Glutamatergic neuron (in vitro differentiated cells): ENCODE data around the gene CFAP99. TPM values are rescaled to one million over a fixed set of nuclear protein-coding genes. Genes with fewer than 3 reads are reported as not detected.

Experiments
- DNase-seq: peaks from one replicate; pipeline ENCODE4 v3.0.0; 2022
- H3K27ac Mint-ChIP-seq: one replicate; pipeline ENCODE4 v1.8.0; 2020; ENCODE audit warnings: mild to moderate bottlenecking, mixed read lengths, inconsistent platforms; ENCODE audit not compliant: unreplicated experiment
- H3K27me3 Mint-ChIP-seq: one replicate; pipeline ENCODE4 v1.8.0; 2020; ENCODE audit warnings: mild to moderate bottlenecking, moderate library complexity, mixed read lengths, inconsistent platforms; ENCODE audit not compliant: unreplicated experiment
- H3K36me3 Mint-ChIP-seq: one replicate; pipeline ENCODE4 v1.8.0; 2020; ENCODE audit warnings: mild to moderate bottlenecking, mixed read lengths, inconsistent platforms; ENCODE audit not compliant: unreplicated experiment
- H3K4me1 Mint-ChIP-seq: one replicate; pipeline ENCODE4 v1.8.0; 2020; ENCODE audit warnings: mild to moderate bottlenecking, low read depth, mixed read lengths, inconsistent platforms; ENCODE audit not compliant: unreplicated experiment
- H3K4me3 Mint-ChIP-seq: one replicate; pipeline ENCODE4 v1.8.0; 2020; ENCODE audit warnings: mild to moderate bottlenecking, mixed read lengths, inconsistent platforms; ENCODE audit not compliant: unreplicated experiment
- H3K9me3 Mint-ChIP-seq: one replicate; pipeline ENCODE4 v1.8.0; 2020; ENCODE audit warnings: mild to moderate bottlenecking, moderate library complexity, mixed read lengths, inconsistent platforms; ENCODE audit not compliant: unreplicated experiment
- total RNA-seq: library from RNA; stranded (reverse); fragmentation: NEBNext Ultra II Directional; extraction: Animal tissue kit (Norgen Biotek cat#: 25700); gene quantifications from one replicate; pipeline ENCODE4 v1.2.1, GENCODE V29; 2021; ENCODE audit not compliant: unreplicated experiment
- TF ChIP-seq, protein P1 (sequence below): fragments of 200-600 bp; sonication (generic); IDR thresholded peaks from one replicate; pipeline ENCODE4 v1.5.0; 2021; ENCODE audit not compliant: partially characterized antibody, unreplicated experiment

CFAP99 gene
- total RNA-seq, 1 donor from 2014 or later = not detected

DNA sequence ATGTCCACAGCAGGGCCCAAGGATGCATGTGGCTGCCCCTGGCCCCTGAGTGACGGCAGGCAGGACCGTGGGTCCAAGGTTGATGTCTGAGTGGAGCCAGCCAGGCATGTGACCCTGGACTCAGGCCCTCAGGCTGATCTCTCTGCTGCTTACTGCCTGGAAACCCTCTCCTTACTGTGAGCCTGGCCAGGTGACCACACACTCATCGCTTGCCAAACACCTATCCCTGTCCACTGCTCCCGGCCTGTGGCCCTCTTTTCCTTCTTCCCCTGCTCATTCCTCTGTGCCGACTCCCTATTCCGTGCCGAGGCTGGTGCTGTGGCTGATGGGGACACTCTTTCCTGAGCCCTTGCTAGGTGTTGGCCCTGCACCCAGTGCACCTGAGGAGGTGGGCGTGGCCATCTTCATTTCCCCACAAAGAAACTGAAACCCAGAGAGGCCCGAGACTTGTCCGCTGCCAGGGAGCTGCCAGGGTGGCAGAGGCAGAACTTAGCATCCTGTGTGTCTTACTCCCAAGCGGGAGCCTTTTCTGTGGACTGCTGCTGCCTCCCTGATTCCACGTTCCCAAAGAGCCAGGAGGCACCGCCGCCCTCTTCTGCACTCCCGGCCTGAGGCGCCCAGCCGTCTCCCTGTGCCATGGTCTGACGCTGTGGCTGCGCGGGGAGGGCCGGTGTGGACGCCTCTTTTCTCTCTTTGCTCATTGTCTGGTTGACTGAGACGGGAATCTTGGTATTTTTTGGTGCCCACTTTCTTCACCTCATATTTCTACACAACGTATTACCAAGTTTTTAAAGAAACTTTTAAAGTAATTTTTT is 38.9 kb downstream of the CFAP99 start:
- Mint-ChIP-seq H3K4me1 (no peaks in the 10 kb centered on the region), H3K27me3 (peaks cover 1% of the 10 kb centered on the region), H3K36me3 (no peaks in the 10 kb centered on the region), H3K4me3 (no peak overlapping the region), H3K27ac (no peak overlapping the region), H3K9me3 (peaks cover 5% of the 10 kb centered on the region)
- TF ChIP-seq, protein P1, sequence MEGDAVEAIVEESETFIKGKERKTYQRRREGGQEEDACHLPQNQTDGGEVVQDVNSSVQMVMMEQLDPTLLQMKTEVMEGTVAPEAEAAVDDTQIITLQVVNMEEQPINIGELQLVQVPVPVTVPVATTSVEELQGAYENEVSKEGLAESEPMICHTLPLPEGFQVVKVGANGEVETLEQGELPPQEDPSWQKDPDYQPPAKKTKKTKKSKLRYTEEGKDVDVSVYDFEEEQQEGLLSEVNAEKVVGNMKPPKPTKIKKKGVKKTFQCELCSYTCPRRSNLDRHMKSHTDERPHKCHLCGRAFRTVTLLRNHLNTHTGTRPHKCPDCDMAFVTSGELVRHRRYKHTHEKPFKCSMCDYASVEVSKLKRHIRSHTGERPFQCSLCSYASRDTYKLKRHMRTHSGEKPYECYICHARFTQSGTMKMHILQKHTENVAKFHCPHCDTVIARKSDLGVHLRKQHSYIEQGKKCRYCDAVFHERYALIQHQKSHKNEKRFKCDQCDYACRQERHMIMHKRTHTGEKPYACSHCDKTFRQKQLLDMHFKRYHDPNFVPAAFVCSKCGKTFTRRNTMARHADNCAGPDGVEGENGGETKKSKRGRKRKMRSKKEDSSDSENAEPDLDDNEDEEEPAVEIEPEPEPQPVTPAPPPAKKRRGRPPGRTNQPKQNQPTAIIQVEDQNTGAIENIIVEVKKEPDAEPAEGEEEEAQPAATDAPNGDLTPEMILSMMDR = no peak
- no peak for DNase-seq

DNA sequence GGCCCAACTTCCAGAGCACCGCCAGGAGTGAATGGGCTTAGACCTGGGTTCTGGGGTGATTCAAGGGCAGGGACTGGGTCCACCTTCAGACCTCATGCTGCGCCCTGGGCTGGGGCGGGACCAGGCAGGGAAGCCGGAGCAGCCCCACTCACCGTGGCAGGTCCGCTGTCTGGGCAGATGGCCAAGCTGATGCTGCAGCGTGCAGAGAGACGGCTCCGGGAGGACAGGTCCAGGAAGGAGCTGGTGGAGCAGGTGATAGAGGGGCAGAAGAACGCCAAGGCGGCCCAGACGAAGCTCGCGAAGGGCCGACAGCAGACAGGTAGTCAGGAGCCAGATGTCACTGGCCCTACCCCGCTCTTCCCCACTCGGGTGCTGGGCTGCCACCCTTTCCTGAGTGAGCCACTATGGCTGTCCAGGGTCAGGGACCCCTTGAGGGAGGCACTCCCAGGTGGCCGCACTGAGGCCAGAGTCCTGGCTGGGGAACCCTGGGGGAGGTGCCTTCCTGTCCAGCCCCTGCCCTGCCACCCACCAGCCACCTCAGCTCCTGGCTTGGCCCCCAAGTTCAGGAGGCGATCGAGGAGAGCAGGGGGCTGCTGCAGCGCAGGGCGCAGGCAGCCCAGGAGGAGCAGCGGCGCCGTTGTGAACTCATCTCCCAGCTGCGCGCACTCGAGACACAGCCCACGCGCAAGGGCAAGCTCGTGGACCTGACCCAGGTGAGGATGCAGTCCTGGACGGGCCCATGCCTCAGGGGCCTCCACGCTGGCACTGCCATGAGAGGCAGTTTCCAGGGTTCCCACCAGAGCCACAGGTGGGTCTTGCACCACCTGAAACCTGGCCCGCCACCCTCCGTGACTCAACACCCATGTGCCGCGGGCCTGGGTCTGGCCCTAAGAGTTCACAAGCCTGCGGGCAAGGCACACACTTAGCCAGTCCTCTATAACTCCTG is 40.1 kb downstream of the CFAP99 start:
- Mint-ChIP-seq H3K27ac (no peak overlapping the region), H3K36me3 (no peaks in the 10 kb centered on the region), H3K4me3 (no peak overlapping the region), H3K4me1 (no peaks in the 10 kb centered on the region), H3K27me3 (peaks cover 3% of the 10 kb centered on the region), H3K9me3 (peaks cover 5% of the 10 kb centered on the region)
- DNase-seq = no peak
- TF ChIP-seq, protein P1 = no peak

DNA sequence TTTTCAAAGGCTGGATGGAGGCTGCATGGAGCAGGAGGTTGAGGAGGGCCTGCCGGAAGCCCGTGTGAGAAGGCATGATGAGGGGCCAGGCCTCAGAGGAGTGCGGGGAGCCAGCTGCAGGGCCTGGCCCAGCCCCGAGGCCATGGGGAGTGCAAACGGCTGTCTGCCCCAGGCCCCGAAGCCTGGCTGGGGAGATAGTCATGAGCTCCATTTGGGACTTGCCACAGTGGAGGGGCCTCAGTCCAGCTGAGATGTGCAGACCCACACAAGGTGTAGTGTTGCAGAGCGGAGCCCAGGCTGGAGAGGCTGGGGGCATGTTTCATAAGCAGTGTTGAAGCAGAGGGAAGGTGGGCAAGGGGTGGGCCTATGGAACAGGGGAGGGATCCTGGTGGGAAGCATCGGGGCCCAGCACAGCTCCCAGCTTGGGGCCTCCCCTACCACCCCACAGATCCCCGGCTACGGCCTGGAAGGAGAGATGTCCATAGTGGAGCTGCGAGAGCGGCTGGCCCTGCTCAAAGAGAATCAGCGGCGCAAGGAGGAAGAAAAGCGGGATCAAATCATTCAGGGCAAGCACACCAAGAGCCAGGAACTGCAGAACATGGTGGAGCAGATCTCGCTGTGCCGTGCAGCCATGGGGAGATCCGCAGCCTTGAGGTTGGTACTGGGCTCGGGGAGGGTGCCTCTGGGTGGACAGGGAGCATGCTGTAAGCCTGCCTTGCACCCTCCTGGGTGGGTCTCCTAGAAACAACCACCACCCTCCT is 41.0 kb downstream of the CFAP99 start:
- no peaks in the 10 kb centered on the region for H3K36me3 Mint-ChIP-seq
- peaks cover 3% of the 10 kb centered on the region for H3K27me3 Mint-ChIP-seq
- peaks cover 5% of the 10 kb centered on the region for H3K9me3 Mint-ChIP-seq
- TF ChIP-seq, protein P1 = no peak
- no peak overlapping the region for H3K27ac Mint-ChIP-seq
- no peak for DNase-seq
- no peak overlapping the region for H3K4me3 Mint-ChIP-seq
- no peaks in the 10 kb centered on the region for H3K4me1 Mint-ChIP-seq

DNA sequence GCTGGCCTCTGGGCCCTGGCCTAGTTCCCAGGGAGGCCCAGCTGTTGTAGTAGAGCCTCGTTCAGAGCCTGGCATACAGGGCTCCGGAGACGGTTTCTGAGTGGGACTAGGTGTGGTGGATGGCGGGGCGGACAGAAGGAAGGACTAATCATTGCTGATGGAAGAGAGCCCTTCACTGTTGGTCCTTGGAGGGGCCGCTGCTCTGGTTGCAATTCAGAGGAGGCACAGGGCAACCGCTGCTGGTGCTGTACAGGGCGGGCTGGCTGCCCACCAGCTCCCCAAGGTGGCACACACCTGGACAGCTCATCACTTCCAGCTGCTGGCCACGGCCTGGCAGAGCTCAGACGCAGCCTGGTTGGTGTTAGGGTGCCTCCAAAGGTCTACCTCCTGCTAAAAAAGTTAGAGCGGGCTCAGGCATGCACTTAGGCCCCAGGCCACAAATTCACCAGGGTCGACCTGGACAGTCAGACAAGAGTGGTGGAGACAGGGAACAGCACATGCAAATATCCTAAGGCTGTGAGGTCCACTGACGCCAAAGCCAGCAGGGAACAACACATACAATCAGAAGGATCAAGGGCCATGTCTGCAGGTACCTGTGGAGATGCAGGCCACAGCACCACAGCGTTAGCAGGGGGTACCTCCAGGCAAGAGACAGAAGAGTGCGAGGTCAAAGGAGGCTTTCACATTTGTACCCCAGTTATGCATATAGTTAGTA is 42.6 kb downstream of the CFAP99 start:
- peaks cover 5% of the 10 kb centered on the region for H3K9me3 Mint-ChIP-seq
- peak overlapping the region; percentile 78 for H3K4me3 Mint-ChIP-seq
- TF ChIP-seq, protein P1 = no peak
- no peaks in the 10 kb centered on the region for H3K4me1 Mint-ChIP-seq
- H3K27me3 Mint-ChIP-seq = peaks cover 3% of the 10 kb centered on the region
- peak overlapping the region; percentile 69 for H3K27ac Mint-ChIP-seq
- DNase-seq = no peak
- no peaks in the 10 kb centered on the region for H3K36me3 Mint-ChIP-seq
